Peyer's patch (tissue), 4 donors: Measurements from ENCODE around the gene SORBS1. TPM values are rescaled to one million over a fixed set of nuclear protein-coding genes. Genes with fewer than 3 reads are reported as not detected.

ENCODE experiments used
- DNase-seq, 3 donors: peaks; one replicate each; pipeline ENCODE4 v3.0.0-alpha.2; 2017 to 2019
- H3K27ac ChIP-seq, 4 donors: fragments of 200-600 bp; sonication (generic); one replicate each; pipeline ENCODE4 v1.5.1; 2016 to 2019
- H3K27me3 ChIP-seq, 2 donors: fragments of 200-600 bp; sonication (generic); one replicate each; pipeline ENCODE4 v1.5.1; 2019
- H3K36me3 ChIP-seq, 3 donors: fragments of 200-600 bp; sonication (generic); one replicate each; pipeline ENCODE4 v1.5.1; 2016 to 2019
- H3K4me1 ChIP-seq, 4 donors: fragments of 200-600 bp; sonication (generic); one replicate each; pipeline ENCODE4 v1.5.1; 2016 to 2019
- H3K4me3 ChIP-seq, 4 donors: fragments of 200-600 bp; sonication (generic); 1 replicate in 3 of 4; 2 replicates in 1 of 4; pipeline ENCODE4 v1.5.1; 2016 to 2019; ENCODE audit warnings: mild to moderate bottlenecking in 1 of 4
- H3K9me3 ChIP-seq, 4 donors: fragments of 200-600 bp; sonication (generic); one replicate each; pipeline ENCODE4 v1.5.1; 2016 to 2019; ENCODE audit warnings: mild to moderate bottlenecking in 1 of 4
- POLR2A ChIP-seq, 2 donors: fragments of 450-650 bp; IDR thresholded peaks; one replicate each; pipeline ENCODE4 v1.5.1; 2017; ENCODE audit warnings: antibody characterized with exemption in 2 of 2, mild to moderate bottlenecking in 2 of 2, moderate library complexity in 2 of 2
- total RNA-seq, 4 donors: library from RNA; depleted of rRNA; stranded (reverse); fragments of >200 nt; gene quantifications; one replicate each; pipeline ENCODE4 v1.1.0, GENCODE V29; 2016
- TF ChIP-seq, protein P1 (sequence below), 6 experiments: fragments of 450-650 bp in 4 of 6; fragments of 200-600 bp in 2 of 6; sonication (generic) in 1 of 6; IDR thresholded peaks; one replicate each; pipeline ENCODE4 v1.5.1; 2017 to 2019; ENCODE audit warnings: antibody characterized with exemption in 6 of 6, mild to moderate bottlenecking in 3 of 6, moderate library complexity in 1 of 6

The SORBS1 gene
- total RNA-seq, 4 donors from 2014 or later: 34.3 to 57.1 (median 48.7) TPM

DNA sequence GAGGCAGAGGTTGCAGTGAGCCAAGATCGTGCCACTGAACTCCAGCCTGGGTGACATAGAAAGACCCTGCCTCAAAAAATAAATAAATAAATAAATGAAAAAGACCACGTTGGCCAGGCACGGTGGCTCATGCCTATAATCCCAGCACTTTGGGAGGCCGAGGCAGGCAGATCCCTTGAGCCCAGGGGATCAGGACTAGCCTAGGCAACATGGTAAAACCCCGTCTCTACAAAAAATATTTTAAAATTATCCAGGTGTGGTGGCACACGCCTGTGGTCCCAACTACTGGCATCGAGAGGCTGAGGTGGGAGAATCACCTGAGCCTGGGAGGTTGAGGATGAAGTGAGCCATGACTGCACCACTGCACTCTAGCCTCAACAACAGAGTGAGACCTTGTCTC is 153.6 kb downstream of the SORBS1 start:
- Histone ChIP-seq H3K9me3 (no peaks in the 10 kb centered on the region), H3K36me3 (no peaks in the 10 kb centered on the region), H3K4me1 (peaks cover 0 to 18% (median 0%) of the 10 kb centered on the region in 4 donors), H3K27ac (peak overlapping the region in 1 of 4 donors; percentile 73), H3K27me3 (no peaks in the 10 kb centered on the region), H3K4me3 (no peak overlapping the region)
- no peak for TF ChIP-seq POLR2A (IDR thresholded peaks at IDR 0.05)
- TF ChIP-seq, protein P1, sequence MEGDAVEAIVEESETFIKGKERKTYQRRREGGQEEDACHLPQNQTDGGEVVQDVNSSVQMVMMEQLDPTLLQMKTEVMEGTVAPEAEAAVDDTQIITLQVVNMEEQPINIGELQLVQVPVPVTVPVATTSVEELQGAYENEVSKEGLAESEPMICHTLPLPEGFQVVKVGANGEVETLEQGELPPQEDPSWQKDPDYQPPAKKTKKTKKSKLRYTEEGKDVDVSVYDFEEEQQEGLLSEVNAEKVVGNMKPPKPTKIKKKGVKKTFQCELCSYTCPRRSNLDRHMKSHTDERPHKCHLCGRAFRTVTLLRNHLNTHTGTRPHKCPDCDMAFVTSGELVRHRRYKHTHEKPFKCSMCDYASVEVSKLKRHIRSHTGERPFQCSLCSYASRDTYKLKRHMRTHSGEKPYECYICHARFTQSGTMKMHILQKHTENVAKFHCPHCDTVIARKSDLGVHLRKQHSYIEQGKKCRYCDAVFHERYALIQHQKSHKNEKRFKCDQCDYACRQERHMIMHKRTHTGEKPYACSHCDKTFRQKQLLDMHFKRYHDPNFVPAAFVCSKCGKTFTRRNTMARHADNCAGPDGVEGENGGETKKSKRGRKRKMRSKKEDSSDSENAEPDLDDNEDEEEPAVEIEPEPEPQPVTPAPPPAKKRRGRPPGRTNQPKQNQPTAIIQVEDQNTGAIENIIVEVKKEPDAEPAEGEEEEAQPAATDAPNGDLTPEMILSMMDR (IDR thresholded peaks at IDR 0.05): no peak
- DNase-seq: no peak

DNA sequence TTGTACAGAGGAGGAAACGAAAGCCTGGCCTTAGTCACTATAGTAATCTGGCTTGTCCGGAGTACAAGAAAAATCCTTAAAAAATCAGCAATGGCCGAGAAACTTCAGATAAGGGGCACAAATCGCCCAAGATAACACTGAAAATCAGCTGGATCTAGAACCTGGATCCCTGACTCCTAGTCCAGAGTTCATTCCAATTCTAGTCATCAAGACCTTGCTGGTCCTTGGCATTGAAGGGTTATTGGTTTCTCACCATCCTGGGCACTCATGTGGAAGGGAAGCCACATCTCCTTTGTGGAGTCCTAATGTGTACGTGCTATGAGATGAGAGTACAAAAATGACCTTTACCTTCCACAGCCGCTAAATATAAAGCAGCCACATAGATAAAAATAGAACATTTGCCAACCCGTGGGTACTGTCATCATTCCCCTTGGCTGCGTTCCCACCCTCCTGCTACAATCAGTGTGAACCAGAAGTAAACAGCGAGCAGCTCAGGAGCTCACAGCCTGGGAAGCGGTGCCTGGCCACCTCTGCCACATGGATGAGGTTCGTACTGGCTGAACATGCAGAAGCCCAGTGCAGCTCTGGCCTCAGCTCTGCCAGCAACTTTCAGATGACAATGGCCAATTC is 154.4 kb downstream of the SORBS1 start:
- peak overlapping the region in 1 of 4 donors; percentile 73 for H3K27ac ChIP-seq
- DNase-seq: peak in 2 of 3 donors; percentile 62 to 68
- H3K4me1 ChIP-seq: peaks cover 0 to 18% (median 0%) of the 10 kb centered on the region in 4 donors
- TF ChIP-seq, protein P1 (IDR thresholded peaks at IDR 0.05): no peak
- H3K36me3 ChIP-seq: no peaks in the 10 kb centered on the region
- no peaks in the 10 kb centered on the region for H3K9me3 ChIP-seq
- H3K27me3 ChIP-seq: no peaks in the 10 kb centered on the region
- H3K4me3 ChIP-seq: no peak overlapping the region

DNA sequence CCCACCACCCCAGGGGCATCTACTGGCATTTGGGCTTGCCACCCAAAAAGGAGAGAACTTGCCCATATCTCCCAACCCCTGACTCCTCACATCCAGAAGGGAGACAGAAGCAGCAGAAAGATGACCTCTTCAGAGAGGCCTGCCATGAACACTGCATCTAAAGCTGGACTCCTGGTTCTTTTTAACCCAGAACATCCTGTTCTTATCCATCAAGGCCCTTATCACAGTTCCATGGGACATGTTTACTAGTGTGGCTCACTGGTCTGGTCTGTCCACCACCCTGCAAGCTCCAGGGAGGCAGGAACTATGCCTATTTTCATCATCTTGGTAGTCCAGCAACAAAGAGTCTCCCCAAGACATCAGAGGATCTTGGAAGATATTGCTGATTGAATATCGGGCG is 155.5 kb downstream of the SORBS1 start:
- Histone ChIP-seq H3K9me3 (no peaks in the 10 kb centered on the region), H3K27me3 (no peaks in the 10 kb centered on the region), H3K27ac (peak overlapping the region in 1 of 4 donors; percentile 73), H3K4me1 (peaks cover 0 to 18% (median 0%) of the 10 kb centered on the region in 4 donors), H3K36me3 (no peaks in the 10 kb centered on the region), H3K4me3 (no peak overlapping the region)
- DNase-seq: no peak
- no peak for TF ChIP-seq POLR2A (IDR thresholded peaks at IDR 0.05)
- TF ChIP-seq, protein P1 (IDR thresholded peaks at IDR 0.05): no peak

DNA sequence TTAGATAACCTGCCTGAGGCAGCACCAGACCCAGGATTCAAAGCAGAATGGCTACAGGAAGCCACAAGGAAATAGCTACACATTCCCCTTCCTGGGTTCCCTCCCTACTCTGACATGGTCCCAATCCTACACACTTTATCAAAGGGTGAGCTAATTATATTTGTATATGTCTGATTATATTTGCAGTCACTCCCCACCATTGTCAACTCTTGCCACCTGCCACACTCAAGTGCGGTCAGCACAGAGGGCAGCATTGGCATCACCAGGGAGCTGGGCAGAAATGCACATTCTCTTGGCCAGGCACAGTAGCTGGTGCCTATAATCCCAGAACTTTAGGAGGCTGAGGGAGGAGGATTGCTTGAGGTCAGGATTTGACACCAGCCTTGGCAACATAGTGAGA is 156.3 kb downstream of the SORBS1 start:
- H3K4me3 ChIP-seq: no peak overlapping the region
- no peak for DNase-seq
- H3K9me3 ChIP-seq: no peaks in the 10 kb centered on the region
- H3K36me3 ChIP-seq: no peaks in the 10 kb centered on the region
- no peaks in the 10 kb centered on the region for H3K27me3 ChIP-seq
- no peak for TF ChIP-seq POLR2A (IDR thresholded peaks at IDR 0.05)
- TF ChIP-seq, protein P1 (IDR thresholded peaks at IDR 0.05): no peak
- peak overlapping the region in 1 of 4 donors; percentile 73 for H3K27ac ChIP-seq
- peaks cover 0 to 18% (median 0%) of the 10 kb centered on the region in 4 donors for H3K4me1 ChIP-seq

DNA sequence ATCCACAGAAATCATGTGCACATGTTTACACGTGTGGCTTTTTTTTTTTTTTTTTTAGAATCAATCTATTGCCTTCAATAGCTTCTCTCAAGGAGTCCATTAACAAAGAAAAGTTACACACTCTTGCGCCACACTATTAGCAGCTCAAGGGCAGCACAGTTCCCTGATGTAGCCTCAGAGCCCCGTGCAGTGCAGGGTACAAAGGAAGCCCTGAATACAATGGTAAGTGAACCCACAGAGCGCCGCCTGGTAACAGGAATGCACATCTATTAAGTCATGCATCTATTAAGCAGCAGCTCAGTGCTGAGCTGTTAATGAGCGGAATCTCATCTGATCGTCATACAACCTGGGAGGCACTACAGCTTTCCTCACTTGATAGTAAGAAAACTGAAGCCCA is 156.7 kb downstream of the SORBS1 start:
- Histone ChIP-seq H3K27me3 (no peaks in the 10 kb centered on the region), H3K27ac (peak overlapping the region in 1 of 4 donors; percentile 17), H3K36me3 (no peaks in the 10 kb centered on the region), H3K9me3 (no peaks in the 10 kb centered on the region), H3K4me3 (no peak overlapping the region), H3K4me1 (peaks cover 0 to 18% (median 0%) of the 10 kb centered on the region in 4 donors)
- no peak for DNase-seq
- TF ChIP-seq, protein P1 (IDR thresholded peaks at IDR 0.05): no peak
- no peak for TF ChIP-seq POLR2A (IDR thresholded peaks at IDR 0.05)
